Pericardium fibroblast (primary cell): ENCODE data around the gene ELFN1. TPM values are rescaled to one million over a fixed set of nuclear protein-coding genes. Genes with fewer than 3 reads are reported as not detected.

Source experiments
- total RNA-seq: library from RNA; depleted of rRNA; stranded (reverse); fragments of >200 nt; gene quantifications from 2 replicates; pipeline ENCODE4 v1.2.3, GENCODE V29; 2015

The ELFN1 gene
- 0.93 and 2.0 TPM in 2 replicates for total RNA-seq

DNA sequence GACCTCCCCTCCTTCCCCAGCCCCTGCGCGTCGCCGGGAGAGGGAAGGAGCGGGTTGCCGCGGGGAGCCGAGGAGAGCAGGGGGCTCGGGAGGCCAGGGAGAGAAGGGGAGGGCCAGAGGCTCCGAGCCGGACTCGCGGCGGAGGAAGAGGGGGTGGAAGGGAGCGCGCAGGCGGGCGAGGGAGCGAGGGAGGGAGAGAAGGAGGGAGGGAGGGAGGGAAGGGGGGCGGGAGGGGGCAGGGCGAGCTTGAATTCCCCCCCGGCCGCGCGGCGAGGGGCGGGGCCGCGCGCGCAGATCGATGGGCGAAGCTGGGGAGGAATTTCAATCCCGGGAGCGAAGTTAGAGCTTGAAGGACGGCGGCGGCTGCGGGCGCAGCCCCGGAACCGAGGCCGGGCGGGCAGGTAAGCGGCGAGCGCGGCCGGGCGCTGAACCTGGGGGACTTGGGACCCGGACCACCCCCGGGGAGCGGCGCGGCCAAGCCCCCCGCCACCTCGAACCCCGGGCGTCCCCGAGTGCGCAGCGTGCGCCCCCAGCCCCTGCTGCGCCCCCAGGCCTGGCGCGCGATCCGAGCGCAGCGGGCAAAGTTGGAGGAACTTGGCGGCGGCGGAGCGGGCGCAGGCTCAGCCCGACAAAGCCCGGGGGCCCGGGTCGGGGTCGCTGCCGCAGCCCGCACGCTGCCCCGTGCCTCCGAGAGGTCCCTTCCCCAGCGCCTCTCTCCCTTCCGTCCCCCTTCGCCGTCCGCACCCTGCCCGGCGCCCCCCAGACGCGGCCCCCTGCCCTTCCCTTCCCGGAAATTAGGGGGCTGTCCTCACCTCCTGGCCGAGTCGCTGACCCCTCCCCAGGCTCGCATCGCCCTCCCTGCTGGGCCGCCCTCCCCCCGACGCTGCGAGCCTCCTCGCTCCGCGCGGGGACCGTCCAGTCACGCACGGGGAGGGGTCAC is at the start of gene ELFN1:
Gene ELFN1 (plus strand): TSS at position 324 of the 940 bp plus-strand sequence. CDS start 74,320 bp downstream, outside the sequence.

Other genes with a start within 250 kb of the ELFN1 start
- 18.3 and 19.3 TPM in 2 replicates for gene MICALL2, start 210.8 kb upstream of the ELFN1 start, total RNA-seq
- gene INTS1, start 165.9 kb upstream of the ELFN1 start, total RNA-seq, result 48.9 and 52.1 TPM in 2 replicates
- gene MAFK, start 139.6 kb upstream of the ELFN1 start, total RNA-seq, result 8.8 and 10.4 TPM in 2 replicates
- gene TMEM184A, start 114.1 kb upstream of the ELFN1 start, total RNA-seq, result not detected in 2 replicates
- gene PSMG3, start 100.2 kb upstream of the ELFN1 start, total RNA-seq, result 43.0 and 61.3 TPM in 2 replicates